K562 (cell line): ENCODE results near the gene RAB25. TPM values are rescaled to one million over a fixed set of nuclear protein-coding genes. Genes with fewer than 3 reads are reported as not detected.

ENCODE experiments used
- ELF1 ChIP-seq: fragments of 200-800 bp; sonication (Bioruptor generic); IDR thresholded peaks from 2 replicates; pipeline ENCODE4 v1.6.1; 2016; ENCODE audit warnings: missing genetic modification characterization, missing compliant biosample characterization
- HLTF ChIP-seq: fragments of 450-650 bp; IDR thresholded peaks from 2 replicates; pipeline ENCODE4 v1.6.1; 2016
- JUND ChIP-seq, 2 experiments: IDR thresholded peaks; 2 replicates in 1 of 2; 3 replicates in 1 of 2; pipeline ENCODE4 v1.6.1; 2011; ENCODE audit warnings: borderline replicate concordance in 2 of 2, low read depth in 2 of 2, low read length in 2 of 2, improper control_type of control experiment in 1 of 2, missing biosample characterization in 1 of 2, missing genetic modification characterization in 1 of 2, missing genetic modification reagents in 1 of 2
- NR2C1 ChIP-seq, 2 experiments: fragments of 450-650 bp; IDR thresholded peaks; 2 replicates each; pipeline ENCODE4 v1.6.1; 2017; ENCODE audit warnings: mild to moderate bottlenecking in 2 of 2, antibody characterized with exemption in 1 of 2, inconsistent platforms in 1 of 2, missing compliant biosample characterization in 1 of 2, missing genetic modification characterization in 1 of 2
- SPI1 ChIP-seq: IDR thresholded peaks from 2 replicates; pipeline ENCODE4 v1.6.1; 2011; ENCODE audit warnings: low read depth, low read length, control low read depth, borderline replicate concordance
- ZBTB17 ChIP-seq: fragments of 450-650 bp; formaldehyde crosslinking; IDR thresholded peaks from 2 replicates; pipeline ENCODE4 v1.4.0; 2020; ENCODE audit warnings: mild to moderate bottlenecking
- ZNF347 ChIP-seq: fragments of 450-650 bp; formaldehyde crosslinking; IDR thresholded peaks from 2 replicates; pipeline ENCODE4 v1.4.0; 2020; ENCODE audit warnings: low read depth, mild to moderate bottlenecking, moderate library complexity
- ZNF41 ChIP-seq: fragments of 250-450 bp; sonication (Bioruptor Pico); conservative IDR thresholded peaks from 2 replicates; pipeline ENCODE4 v1.4.0; 2020; ENCODE audit warnings: mild to moderate bottlenecking
- ZNF561 ChIP-seq: fragments of 450-650 bp; formaldehyde crosslinking; conservative IDR thresholded peaks from 2 replicates; pipeline ENCODE4 v1.4.0; 2020; ENCODE audit warnings: mild to moderate bottlenecking, moderate library complexity
- ZNF668 ChIP-seq: fragments of 250-450 bp; sonication (Bioruptor Pico); IDR thresholded peaks from 2 replicates; pipeline ENCODE4 v1.8.0; 2022; ENCODE audit warnings: mild to moderate bottlenecking, inconsistent platforms
- ZNF75A ChIP-seq: fragments of 450-650 bp; formaldehyde crosslinking; IDR thresholded peaks from 2 replicates; pipeline ENCODE4 v1.4.0; 2020; ENCODE audit warnings: mild to moderate bottlenecking
- polyA plus RNA-seq, 8 experiments: library from polyadenylated mRNA; depleted of rRNA in 4 of 8; stranded (reverse) in 5 of 8; unstranded in 3 of 8; fragments of >200 nt; fragmentation: Nextera tagmentation in 2 of 8; fragmentation: Illumina TruSeq in 1 of 8; extraction: Ambion mirVana in 2 of 8; extraction: Trizol in 1 of 8; gene quantifications; 2 replicates each; pipeline versions ENCODE4 v1.2.1 to v1.2.3, GENCODE V29; 2011 to 2014; ENCODE audit warnings: inconsistent platforms in 1 of 8, missing spikeins in 1 of 8
- total RNA-seq, 7 experiments: library from RNA; depleted of rRNA in 6 of 7; stranded (reverse); fragments of >200 nt in 6 of 7; fragmentation: Illumina TruSeq in 2 of 7; extraction: Trizol in 2 of 7; gene quantifications; 2 replicates each; pipeline versions ENCODE4 v1.2.1 to v1.2.3, GENCODE V29; 2011 to 2021; ENCODE audit warnings: low replicate concordance in 1 of 7
- TF ChIP-seq, protein P1 (sequence below): fragments of 450-650 bp; IDR thresholded peaks from 2 replicates; pipeline ENCODE4 v1.6.1; 2014; ENCODE audit warnings: low read depth, mild to moderate bottlenecking, moderate library complexity, borderline replicate concordance
- TF ChIP-seq, protein P2 (sequence below): fragments of 250-450 bp; sonication (Bioruptor Pico); IDR thresholded peaks from 2 replicates; pipeline ENCODE4 v1.5.0; 2021; ENCODE audit warnings: mild to moderate bottlenecking, borderline replicate concordance
- TF ChIP-seq, protein P3 (sequence below): fragments of 250-450 bp; sonication (Bioruptor Pico); IDR thresholded peaks from 2 replicates; pipeline ENCODE4 v1.8.0; 2022; ENCODE audit warnings: inconsistent platforms
- TF ChIP-seq, protein P4 (sequence below): fragments of 150-350 bp; conservative IDR thresholded peaks from 2 replicates; pipeline ENCODE4 v1.6.1; 2014; ENCODE audit warnings: low read length
- TF ChIP-seq, protein P5 (sequence below): fragments of 450-650 bp; formaldehyde crosslinking; IDR thresholded peaks from 2 replicates; pipeline ENCODE4 v1.4.0; 2020; ENCODE audit warnings: mild to moderate bottlenecking, mixed read lengths

RAB25 gene
- total and polyA plus RNA-seq, 9 of the 15 experiments (the other 6 are each of a cell fraction or from before 2014, with no cell fraction given) = 0.10 to 0.27 (median 0.13) TPM; not detected in 6

DNA sequence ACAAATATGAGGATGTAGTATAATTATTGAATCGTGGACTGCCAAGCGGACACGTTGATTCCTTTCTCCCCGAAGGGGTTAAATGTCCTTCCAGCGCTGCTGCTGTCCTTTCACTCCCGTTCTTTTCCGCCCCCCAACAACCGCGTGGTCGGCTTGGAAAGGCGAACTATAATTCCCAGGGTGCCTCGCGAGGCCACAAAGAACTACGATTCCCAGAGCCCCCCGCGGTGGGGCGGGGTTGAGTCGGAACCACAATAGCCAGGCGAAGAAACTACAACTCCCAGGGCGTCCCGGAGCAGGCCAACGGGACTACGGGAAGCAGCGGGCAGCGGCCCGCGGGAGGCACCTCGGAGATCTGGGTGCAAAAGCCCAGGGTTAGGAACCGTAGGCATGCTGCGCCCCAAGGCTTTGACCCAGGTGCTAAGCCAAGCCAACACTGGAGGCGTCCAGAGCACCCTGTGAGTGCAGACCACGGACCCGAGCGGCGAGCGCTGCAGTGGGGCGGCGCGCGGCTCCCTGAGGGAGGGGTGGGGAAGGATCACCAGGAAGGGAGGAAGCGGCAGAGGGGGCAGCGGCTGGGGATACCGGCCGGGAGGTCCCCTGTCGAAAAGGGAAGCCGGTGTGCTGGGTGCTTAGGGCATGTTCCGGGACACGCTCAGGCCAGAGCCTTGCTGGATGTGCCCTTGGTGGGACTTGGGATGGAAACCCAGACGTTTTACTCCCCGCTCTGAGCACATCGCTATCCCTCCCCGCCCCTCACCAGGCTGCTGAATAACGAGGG lies 6.3 kb upstream of the RAB25 start, which contains the start of gene LAMTOR2 (continued):
- TF ChIP-seq SPI1 (peak; percentile 59; the same call in 1 of the 2 replicates), ELF1 (tag) (peak; percentile 92), ZNF347 (CRISPR knock-in tag) (no peak), JUND (IDR thresholded peaks at IDR 0.05; ENCODE audit: borderline replicate concordance, low read depth, low read length) (peak; percentile 54), JUND (tag; IDR thresholded peaks at IDR 0.05; ENCODE audit: borderline replicate concordance, low read depth, low read length) (no peak; the same call in 2 of the 3 replicates), ZNF41 (no peak), NR2C1 (IDR thresholded peaks at IDR 0.05) (peak; percentile 78), NR2C1 (tag; IDR thresholded peaks at IDR 0.05) (peak; percentile 90), ZBTB17 (peak; percentile 62; the same call in 1 of the 2 replicates), ZNF561 (no peak), ZNF668 (CRISPR knock-in tag) (no peak), HLTF (0 out of 2 replicates have a peak, but pooled peaks have one; percentile 57), ZNF75A (no peak)
- TF ChIP-seq, protein P1, sequence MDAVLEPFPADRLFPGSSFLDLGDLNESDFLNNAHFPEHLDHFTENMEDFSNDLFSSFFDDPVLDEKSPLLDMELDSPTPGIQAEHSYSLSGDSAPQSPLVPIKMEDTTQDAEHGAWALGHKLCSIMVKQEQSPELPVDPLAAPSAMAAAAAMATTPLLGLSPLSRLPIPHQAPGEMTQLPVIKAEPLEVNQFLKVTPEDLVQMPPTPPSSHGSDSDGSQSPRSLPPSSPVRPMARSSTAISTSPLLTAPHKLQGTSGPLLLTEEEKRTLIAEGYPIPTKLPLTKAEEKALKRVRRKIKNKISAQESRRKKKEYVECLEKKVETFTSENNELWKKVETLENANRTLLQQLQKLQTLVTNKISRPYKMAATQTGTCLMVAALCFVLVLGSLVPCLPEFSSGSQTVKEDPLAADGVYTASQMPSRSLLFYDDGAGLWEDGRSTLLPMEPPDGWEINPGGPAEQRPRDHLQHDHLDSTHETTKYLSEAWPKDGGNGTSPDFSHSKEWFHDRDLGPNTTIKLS = peak; percentile 96
- TF ChIP-seq, protein P2, sequence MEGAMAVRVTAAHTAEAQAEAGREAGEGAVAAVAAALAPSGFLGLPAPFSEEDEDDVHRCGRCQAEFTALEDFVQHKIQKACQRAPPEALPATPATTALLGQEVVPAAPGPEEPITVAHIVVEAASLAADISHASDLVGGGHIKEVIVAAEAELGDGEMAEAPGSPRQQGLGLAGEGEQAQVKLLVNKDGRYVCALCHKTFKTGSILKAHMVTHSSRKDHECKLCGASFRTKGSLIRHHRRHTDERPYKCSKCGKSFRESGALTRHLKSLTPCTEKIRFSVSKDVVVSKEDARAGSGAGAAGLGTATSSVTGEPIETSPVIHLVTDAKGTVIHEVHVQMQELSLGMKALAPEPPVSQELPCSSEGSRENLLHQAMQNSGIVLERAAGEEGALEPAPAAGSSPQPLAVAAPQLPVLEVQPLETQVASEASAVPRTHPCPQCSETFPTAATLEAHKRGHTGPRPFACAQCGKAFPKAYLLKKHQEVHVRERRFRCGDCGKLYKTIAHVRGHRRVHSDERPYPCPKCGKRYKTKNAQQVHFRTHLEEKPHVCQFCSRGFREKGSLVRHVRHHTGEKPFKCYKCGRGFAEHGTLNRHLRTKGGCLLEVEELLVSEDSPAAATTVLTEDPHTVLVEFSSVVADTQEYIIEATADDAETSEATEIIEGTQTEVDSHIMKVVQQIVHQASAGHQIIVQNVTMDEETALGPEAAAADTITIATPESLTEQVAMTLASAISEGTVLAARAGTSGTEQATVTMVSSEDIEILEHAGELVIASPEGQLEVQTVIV = no peak
- TF ChIP-seq, protein P3, sequence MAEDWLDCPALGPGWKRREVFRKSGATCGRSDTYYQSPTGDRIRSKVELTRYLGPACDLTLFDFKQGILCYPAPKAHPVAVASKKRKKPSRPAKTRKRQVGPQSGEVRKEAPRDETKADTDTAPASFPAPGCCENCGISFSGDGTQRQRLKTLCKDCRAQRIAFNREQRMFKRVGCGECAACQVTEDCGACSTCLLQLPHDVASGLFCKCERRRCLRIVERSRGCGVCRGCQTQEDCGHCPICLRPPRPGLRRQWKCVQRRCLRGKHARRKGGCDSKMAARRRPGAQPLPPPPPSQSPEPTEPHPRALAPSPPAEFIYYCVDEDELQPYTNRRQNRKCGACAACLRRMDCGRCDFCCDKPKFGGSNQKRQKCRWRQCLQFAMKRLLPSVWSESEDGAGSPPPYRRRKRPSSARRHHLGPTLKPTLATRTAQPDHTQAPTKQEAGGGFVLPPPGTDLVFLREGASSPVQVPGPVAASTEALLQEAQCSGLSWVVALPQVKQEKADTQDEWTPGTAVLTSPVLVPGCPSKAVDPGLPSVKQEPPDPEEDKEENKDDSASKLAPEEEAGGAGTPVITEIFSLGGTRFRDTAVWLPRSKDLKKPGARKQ = no peak
- TF ChIP-seq, protein P4, sequence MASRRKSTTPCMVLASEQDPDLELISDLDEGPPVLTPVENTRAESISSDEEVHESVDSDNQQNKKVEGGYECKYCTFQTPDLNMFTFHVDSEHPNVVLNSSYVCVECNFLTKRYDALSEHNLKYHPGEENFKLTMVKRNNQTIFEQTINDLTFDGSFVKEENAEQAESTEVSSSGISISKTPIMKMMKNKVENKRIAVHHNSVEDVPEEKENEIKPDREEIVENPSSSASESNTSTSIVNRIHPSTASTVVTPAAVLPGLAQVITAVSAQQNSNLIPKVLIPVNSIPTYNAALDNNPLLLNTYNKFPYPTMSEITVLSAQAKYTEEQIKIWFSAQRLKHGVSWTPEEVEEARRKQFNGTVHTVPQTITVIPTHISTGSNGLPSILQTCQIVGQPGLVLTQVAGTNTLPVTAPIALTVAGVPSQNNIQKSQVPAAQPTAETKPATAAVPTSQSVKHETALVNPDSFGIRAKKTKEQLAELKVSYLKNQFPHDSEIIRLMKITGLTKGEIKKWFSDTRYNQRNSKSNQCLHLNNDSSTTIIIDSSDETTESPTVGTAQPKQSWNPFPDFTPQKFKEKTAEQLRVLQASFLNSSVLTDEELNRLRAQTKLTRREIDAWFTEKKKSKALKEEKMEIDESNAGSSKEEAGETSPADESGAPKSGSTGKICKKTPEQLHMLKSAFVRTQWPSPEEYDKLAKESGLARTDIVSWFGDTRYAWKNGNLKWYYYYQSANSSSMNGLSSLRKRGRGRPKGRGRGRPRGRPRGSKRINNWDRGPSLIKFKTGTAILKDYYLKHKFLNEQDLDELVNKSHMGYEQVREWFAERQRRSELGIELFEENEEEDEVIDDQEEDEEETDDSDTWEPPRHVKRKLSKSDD = no peak
- TF ChIP-seq, protein P5, sequence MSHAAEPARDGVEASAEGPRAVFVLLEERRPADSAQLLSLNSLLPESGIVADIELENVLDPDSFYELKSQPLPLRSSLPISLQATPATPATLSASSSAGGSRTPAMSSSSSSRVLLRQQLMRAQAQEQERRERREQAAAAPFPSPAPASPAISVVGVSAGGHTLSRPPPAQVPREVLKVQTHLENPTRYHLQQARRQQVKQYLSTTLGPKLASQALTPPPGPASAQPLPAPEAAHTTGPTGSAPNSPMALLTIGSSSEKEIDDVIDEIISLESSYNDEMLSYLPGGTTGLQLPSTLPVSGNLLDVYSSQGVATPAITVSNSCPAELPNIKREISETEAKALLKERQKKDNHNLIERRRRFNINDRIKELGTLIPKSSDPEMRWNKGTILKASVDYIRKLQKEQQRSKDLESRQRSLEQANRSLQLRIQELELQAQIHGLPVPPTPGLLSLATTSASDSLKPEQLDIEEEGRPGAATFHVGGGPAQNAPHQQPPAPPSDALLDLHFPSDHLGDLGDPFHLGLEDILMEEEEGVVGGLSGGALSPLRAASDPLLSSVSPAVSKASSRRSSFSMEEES (CRISPR knock-in tag) = no peak
